Superior temporal gyrus (tissue), 1 donor: ENCODE measurements around the gene ECD.

Source experiments
- DNase-seq: peaks from one replicate; pipeline ENCODE4 v3.0.0-alpha.2; 2016; ENCODE audit errors: extremely low spot score

Gene ECD

GRCh38 chr10:73167783-73168464, at the start of gene ECD, which contains the start of gene FAM149B1:
Gene ECD, minus strand, starts transcription at chr10:73168008. Its CDS starts 4,071 bp downstream, at chr10:73163937.
Gene FAM149B1, plus strand, starts transcription at chr10:73168119. Its CDS starts 221 bp downstream, at chr10:73168340.
- peak; percentile 97 for DNase-seq

GRCh38 chr10:73215749-73216148, 47.9 kb upstream of the ECD start:
- DNase-seq, result no peak

GRCh38 chr10:73211106-73211811, 43.5 kb upstream of the ECD start:
- DNase-seq, result no peak

- no peak for DNase-seq
Observed at GRCh38 chr10:73210395-73211105, 42.7 kb upstream of the ECD start.

GRCh38 chr10:73209705-73210104, 41.9 kb upstream of the ECD start:
- no peak for DNase-seq

- no peak for DNase-seq
Observed at GRCh38 chr10:73207883-73208282, 40.1 kb upstream of the ECD start.

GRCh38 chr10:73206385-73206784, 38.6 kb upstream of the ECD start:
- no peak for DNase-seq

- DNase-seq, result no peak
Observed at GRCh38 chr10:73205890-73206289, 38.1 kb upstream of the ECD start.

GRCh38 chr10:73205081-73205480, 37.3 kb upstream of the ECD start:
- no peak for DNase-seq

GRCh38 chr10:73190188-73190587, 22.4 kb upstream of the ECD start:
- no peak for DNase-seq

GRCh38 chr10:73186266-73186665, 18.5 kb upstream of the ECD start:
- peak; percentile 31 for DNase-seq

GRCh38 chr10:73183667-73184281, 16.0 kb upstream of the ECD start:
- no peak for DNase-seq

GRCh38 chr10:73182568-73182967, 14.8 kb upstream of the ECD start:
- no peak for DNase-seq

GRCh38 chr10:73174148-73174925, 6.5 kb upstream of the ECD start:
- no peak for DNase-seq

GRCh38 chr10:73172867-73173266, 5.1 kb upstream of the ECD start:
- no peak for DNase-seq

- DNase-seq, result no peak
Observed at GRCh38 chr10:73169320-73169719, 1.5 kb upstream of the ECD start.

- DNase-seq, result no peak
Observed at GRCh38 chr10:73168465-73168803, 626 bp upstream of the ECD start.

- no peak for DNase-seq
Observed at GRCh38 chr10:73167458-73167782, 388 bp downstream of the ECD start.

GRCh38 chr10:73166972-73167371, 836 bp downstream of the ECD start:
- no peak for DNase-seq

- DNase-seq, result no peak
Observed at GRCh38 chr10:73163096-73163495, 4.7 kb downstream of the ECD start.

GRCh38 chr10:73161662-73162061, 6.1 kb downstream of the ECD start:
- no peak for DNase-seq

GRCh38 chr10:73161079-73161478, 6.7 kb downstream of the ECD start:
- no peak for DNase-seq
